HepG2 (cell line): ENCODE results near the gene TIMM10.

Source experiments
- AKAP8 ChIP-seq: sonication (generic); formaldehyde crosslinking; IDR thresholded peaks from 2 replicates; pipeline ENCODE4 v1.5.1; 2020; ENCODE audit warnings: mild to moderate bottlenecking, missing genetic modification reagents
- ATF4 ChIP-seq, 2 experiments: fragments of 450-650 bp in 1 of 2; sonication (generic) in 1 of 2; formaldehyde crosslinking; IDR thresholded peaks; 2 replicates each; pipeline versions ENCODE4 v1.5.0 to v1.8.0; 2020 to 2022; ENCODE audit warnings: mild to moderate bottlenecking in 1 of 2, missing genetic modification reagents in 1 of 2
- CTCF ChIP-seq: sonication (generic); formaldehyde crosslinking; IDR thresholded peaks from 2 replicates; pipeline ENCODE4 v1.5.0; 2020; ENCODE audit warnings: mild to moderate bottlenecking, missing genetic modification reagents, moderate library complexity
- GMEB2 ChIP-seq: IDR thresholded peaks from 2 replicates; pipeline ENCODE4 v1.6.1; 2016; ENCODE audit warnings: missing biosample characterization, missing genetic modification reagents, low read depth
- HIVEP1 ChIP-seq: sonication (generic); formaldehyde crosslinking; IDR thresholded peaks from 2 replicates; pipeline ENCODE4 v1.4.0; 2020; ENCODE audit warnings: mild to moderate bottlenecking, missing genetic modification reagents
- HMGXB4 ChIP-seq, 2 experiments: sonication (generic) in 1 of 2; formaldehyde crosslinking in 1 of 2; IDR thresholded peaks; 2 replicates each; pipeline versions ENCODE4 v1.4.0 to v1.6.1; 2018 to 2020; ENCODE audit warnings: missing genetic modification reagents in 2 of 2, borderline replicate concordance in 1 of 2, low read depth in 1 of 2, mild to moderate bottlenecking in 1 of 2, missing biosample characterization in 1 of 2
- HOXA9 ChIP-seq: sonication (generic); formaldehyde crosslinking; IDR thresholded peaks from 2 replicates; pipeline ENCODE4 v1.8.1; 2022; ENCODE audit warnings: missing genetic modification reagents, mild to moderate bottlenecking, moderate library complexity, borderline replicate concordance
- NR2F6 ChIP-seq, 2 experiments: IDR thresholded peaks; 2 replicates each; pipeline ENCODE4 v1.6.1; 2016; ENCODE audit warnings: antibody characterized with exemption in 1 of 2, mild to moderate bottlenecking in 1 of 2
- YY1 ChIP-seq: IDR thresholded peaks from 2 replicates; pipeline ENCODE4 v1.6.1; 2011; ENCODE audit warnings: low read length, low read depth, moderate library complexity, mild to moderate bottlenecking; ENCODE audit not compliant: insufficient read depth, insufficient replicate concordance
- ZMYM3 ChIP-seq: sonication (generic); formaldehyde crosslinking; IDR thresholded peaks from 2 replicates; pipeline ENCODE4 v1.5.1; 2020; ENCODE audit warnings: mild to moderate bottlenecking, missing genetic modification reagents
- ZNF335 ChIP-seq: sonication (generic); formaldehyde crosslinking; IDR thresholded peaks from 2 replicates; pipeline ENCODE4 v1.4.0; 2020; ENCODE audit warnings: missing genetic modification reagents
- ZNF563 ChIP-seq: sonication (generic); formaldehyde crosslinking; IDR thresholded peaks from 2 replicates; pipeline ENCODE4 v1.8.0; 2022; ENCODE audit warnings: mild to moderate bottlenecking, moderate library complexity, missing genetic modification reagents
- ZNF672 ChIP-seq: sonication (generic); formaldehyde crosslinking; IDR thresholded peaks from 2 replicates; pipeline ENCODE4 v1.8.1; 2022; ENCODE audit warnings: missing genetic modification reagents
- ZNF790 ChIP-seq: sonication (generic); formaldehyde crosslinking; IDR thresholded peaks from 2 replicates; pipeline ENCODE4 v1.8.0; 2022; ENCODE audit warnings: missing genetic modification reagents, mild to moderate bottlenecking, borderline replicate concordance

DNA sequence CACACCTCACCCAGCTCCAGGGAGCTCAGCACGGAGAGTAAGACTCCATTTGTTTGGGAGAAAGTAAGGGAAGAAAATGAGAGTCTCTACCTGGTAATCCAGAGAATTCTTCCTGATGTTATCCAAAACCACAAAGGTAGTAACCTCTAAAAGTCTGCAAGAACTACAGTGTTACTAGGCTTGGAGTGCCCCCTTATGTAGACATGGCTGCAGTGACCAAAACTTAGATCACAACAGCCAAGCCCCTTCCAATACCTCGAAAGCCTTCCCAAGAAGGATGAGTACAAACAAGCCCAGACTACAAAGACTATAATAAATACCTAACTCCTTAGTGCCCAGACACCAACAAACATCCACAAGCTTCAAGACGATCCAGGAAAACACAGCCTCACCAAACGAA, 32.0 kb upstream of the TIMM10 start:
- TF ChIP-seq GMEB2 (CRISPR knock-in tag) (no peak), CTCF (CRISPR knock-in tag) (peak; percentile 53), ZNF335 (CRISPR knock-in tag) (no peak), NR2F6 (IDR thresholded peaks at IDR 0.05) (no peak), NR2F6 (CRISPR knock-in tag; IDR thresholded peaks at IDR 0.05) (no peak), ZNF563 (CRISPR knock-in tag) (no peak), HIVEP1 (CRISPR knock-in tag) (no peak), AKAP8 (CRISPR knock-in tag) (no peak), HOXA9 (no peak), HMGXB4 (CRISPR knock-in tag; IDR thresholded peaks at IDR 0.05; ENCODE audit: borderline replicate concordance in 1 of 2, low read depth in 1 of 2) (no peak), ZMYM3 (CRISPR knock-in tag) (no peak), ZNF790 (CRISPR knock-in tag) (no peak), ATF4 (CRISPR knock-in tag; IDR thresholded peaks at IDR 0.05) (no peak), ZNF672 (CRISPR knock-in tag) (no peak), YY1 (no peak)
